ENCODE data around the gene NHEJ1. TPM values are rescaled to one million over a fixed set of nuclear protein-coding genes. Genes with fewer than 3 reads are reported as not detected.

The NHEJ1 gene
- total and polyA plus RNA-seq, 2 donors (not counting 3 experiments of a cell fraction or from before 2014, with no cell fraction given) = 12.8 to 12.9 TPM

- no TSS peak for BruUV-seq (replicated peaks)
Observed at GRCh38 chr2:219106251-219106650, 54.4 kb downstream of the NHEJ1 start.

More at GRCh38 chr2:219106251-219106650, 54.4 kb downstream of the NHEJ1 start:
- TF ChIP-seq POLR2AphosphoS5 (IDR thresholded peaks at IDR 0.05; ENCODE audit: insufficient read depth, low read depth, low read length) = no peak
- TF ChIP-seq, protein P1, sequence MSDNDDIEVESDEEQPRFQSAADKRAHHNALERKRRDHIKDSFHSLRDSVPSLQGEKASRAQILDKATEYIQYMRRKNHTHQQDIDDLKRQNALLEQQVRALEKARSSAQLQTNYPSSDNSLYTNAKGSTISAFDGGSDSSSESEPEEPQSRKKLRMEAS (IDR thresholded peaks at IDR 0.05; ENCODE audit: insufficient read depth, insufficient read length) = no peak
- TF ChIP-seq CTCF (IDR thresholded peaks at IDR 0.05; ENCODE audit: extremely low read depth in 1 of 2, insufficient read depth in 1 of 2, low read depth in 1 of 2, low read length in 2 of 2) = no peak
- no peak for TF ChIP-seq GATA2 (IDR thresholded peaks at IDR 0.05; ENCODE audit: insufficient read depth, insufficient read length, low read depth, low read length)
- no peak for TF ChIP-seq FOS (IDR thresholded peaks at IDR 0.05; ENCODE audit: borderline replicate concordance, insufficient read depth, low read length)
- TF ChIP-seq JUN (IDR thresholded peaks at IDR 0.05; ENCODE audit: borderline replicate concordance, insufficient read depth, insufficient read length, low read depth) = no peak
- H3K36me3 ChIP-seq (ENCODE audit: control insufficient read depth in 2 of 2, extremely low read depth in 1 of 2, insufficient read depth in 2 of 2, low read length in 2 of 2) = no peaks in the 10 kb centered on the region
- intact Hi-C loops (cut with micrococcal nuclease) (no loop called here), dilution Hi-C loops (cut with MboI; ENCODE audit: extremely low pct_ligation_motif_present, low sequenced_read_pairs) (no loop called here)
- CTCF ChIA-PET = interaction anchor here (1.0 to 4.0 kb wide), 5 partner anchors 9 to 48 kb away, joined by 3 to 71 read pairs (median 51); no protein-coding TSS in a partner anchor
- H3K9me1 ChIP-seq (replicated peaks; ENCODE audit: control insufficient read depth, extremely low read depth, insufficient read depth, low read length) = no peaks in the 10 kb centered on the region
- H3K4me2 ChIP-seq (ENCODE audit: insufficient read depth, low read length) = no peak overlapping the region
- no peak overlapping the region for H2AFZ ChIP-seq (ENCODE audit: low read depth, low read length)
- no peaks in the 10 kb centered on the region for H3K27me3 ChIP-seq (ENCODE audit: control insufficient read depth in 2 of 2, insufficient read depth in 2 of 2, low read length in 2 of 2)
- H3K4me1 ChIP-seq (ENCODE audit: control insufficient read depth, extremely low read depth, insufficient read depth, low read length) = no peaks in the 10 kb centered on the region
- no peak overlapping the region for H3K9ac ChIP-seq (replicated peaks; ENCODE audit: extremely low read depth, insufficient read depth, low read length)
- H3K4me3 ChIP-seq (replicated peaks in 1 of 3; ENCODE audit: insufficient read depth in 1 of 3, low read depth in 1 of 3, low read length in 3 of 3) = no peak overlapping the region
- no peaks in the 10 kb centered on the region for H3K9me3 ChIP-seq (replicated peaks; ENCODE audit: control insufficient read depth, insufficient read depth, low read length)
- no peaks in the 10 kb centered on the region for H3K79me2 ChIP-seq (ENCODE audit: control insufficient read depth, insufficient read depth, low read length)
- POLR2A ChIA-PET = interaction anchor here (0.6 kb wide), 1 partner anchor 28 kb away, joined by 7 read pairs; no protein-coding TSS in a partner anchor
- FAIRE-seq = no peak
- H3K27ac ChIP-seq (ENCODE audit: insufficient read depth, low read depth, low read length) = no peak overlapping the region
- H4K20me1 ChIP-seq (replicated peaks; ENCODE audit: control insufficient read depth, extremely low read depth, insufficient read depth, low read length) = no peaks in the 10 kb centered on the region
- DNase-seq (ENCODE audit: low read depth, low spot score) = no peak
